CD14-positive monocyte (primary cell): ENCODE measurements around the gene FATE1. TPM values are rescaled to one million over a fixed set of nuclear protein-coding genes. Genes with fewer than 3 reads are reported as not detected.

Experiments used
- DNase-seq, 3 donors: peaks; one replicate each; pipeline ENCODE4 v3.0.0-alpha.2; 2011 to 2022
- H2AFZ ChIP-seq: 2 replicates; pipeline ENCODE4 v1.6.0; 2012; ENCODE audit warnings: mild to moderate bottlenecking, low read depth, low read length, inconsistent platforms; ENCODE audit not compliant: insufficient read depth, poor library complexity, severe bottlenecking
- H3K27ac ChIP-seq, 2 donors: 1 replicate in 1 of 2; 2 replicates in 1 of 2; pipeline ENCODE4 v1.5.1; 2012 to 2013; ENCODE audit warnings: low read length in 2 of 2, control low read depth in 1 of 2, inconsistent platforms in 1 of 2, low read depth in 1 of 2, mild to moderate bottlenecking in 1 of 2
- H3K27me3 ChIP-seq, 2 donors: one replicate each; pipeline versions ENCODE4 v1.6.0 to v1.6.1; 2011 to 2013; ENCODE audit warnings: low read length in 2 of 2; ENCODE audit not compliant: control insufficient read depth in 2 of 2, insufficient read depth in 2 of 2
- H3K36me3 ChIP-seq, 2 donors: replicated peaks in 1 of 2; 1 replicate in 1 of 2; 2 replicates in 1 of 2; pipeline versions ENCODE4 v1.5.1 to v1.6.1; 2012 to 2013; ENCODE audit warnings: low read length in 2 of 2, control low read depth in 1 of 2, inconsistent platforms in 1 of 2, mild to moderate bottlenecking in 1 of 2; ENCODE audit not compliant: insufficient read depth in 2 of 2, control insufficient read depth in 1 of 2
- H3K4me1 ChIP-seq, 2 donors: 1 replicate in 1 of 2; 2 replicates in 1 of 2; pipeline versions ENCODE4 v1.5.1 to v1.6.1; 2012 to 2013; ENCODE audit warnings: low read length in 2 of 2, control low read depth in 1 of 2, inconsistent platforms in 1 of 2, mild to moderate bottlenecking in 1 of 2, moderate library complexity in 1 of 2; ENCODE audit not compliant: insufficient read depth in 2 of 2, control insufficient read depth in 1 of 2
- H3K4me2 ChIP-seq: replicated peaks from 2 replicates; pipeline ENCODE3; 2012; ENCODE audit warnings: low read length, moderate library complexity, mild to moderate bottlenecking; ENCODE audit not compliant: poor library complexity, severe bottlenecking; ENCODE audit errors: extremely low read depth
- H3K4me3 ChIP-seq, 3 experiments: fragments of 200-600 bp in 1 of 3; sonication (generic) in 1 of 3; replicated peaks in 1 of 3; 1 replicate in 2 of 3; 2 replicates in 1 of 3; pipeline ENCODE4 v1.5.1; 2011 to 2013; ENCODE audit warnings: low read length in 3 of 3, mild to moderate bottlenecking in 3 of 3, control low read depth in 2 of 3, low read depth in 2 of 3, inconsistent platforms in 1 of 3, moderate library complexity in 1 of 3
- H3K79me2 ChIP-seq: 2 replicates; pipeline ENCODE4 v1.6.0; 2012; ENCODE audit warnings: mild to moderate bottlenecking, control low read depth, inconsistent platforms, low read length, moderate library complexity; ENCODE audit not compliant: insufficient read depth
- H3K9ac ChIP-seq: 2 replicates; pipeline ENCODE4 v1.6.0; 2017; ENCODE audit warnings: low read length, mild to moderate bottlenecking; ENCODE audit not compliant: insufficient read depth, poor library complexity, severe bottlenecking
- H3K9me3 ChIP-seq, 2 donors: replicated peaks in 1 of 2; 1 replicate in 1 of 2; 2 replicates in 1 of 2; pipeline versions ENCODE4 v1.5.1 to v1.6.1; 2012 to 2013; ENCODE audit warnings: low read length in 2 of 2, control low read depth in 1 of 2; ENCODE audit not compliant: control insufficient read depth in 1 of 2, insufficient read depth in 1 of 2
- H4K20me1 ChIP-seq: 2 replicates; pipeline ENCODE4 v1.6.0; 2012; ENCODE audit warnings: mild to moderate bottlenecking, low read length, control low read depth, moderate library complexity; ENCODE audit not compliant: insufficient read depth
- H3K27ac Mint-ChIP-seq, 7 donors: one replicate each; pipeline ENCODE4 v1.8.0; 2020; ENCODE audit warnings: mild to moderate bottlenecking in 7 of 7, mixed read lengths in 7 of 7, moderate library complexity in 6 of 7, inconsistent platforms in 2 of 7
- H3K27me3 Mint-ChIP-seq, 3 donors: one replicate each; pipeline ENCODE4 v1.8.0; 2021 to 2022; ENCODE audit warnings: low read depth in 3 of 3, mild to moderate bottlenecking in 3 of 3, mixed read lengths in 3 of 3, moderate library complexity in 3 of 3, inconsistent platforms in 1 of 3
- H3K36me3 Mint-ChIP-seq, 2 donors: one replicate each; pipeline ENCODE4 v1.8.0; 2020; ENCODE audit warnings: mixed read lengths in 2 of 2, inconsistent platforms in 1 of 2, mild to moderate bottlenecking in 1 of 2
- H3K4me1 Mint-ChIP-seq: one replicate; pipeline ENCODE4 v1.8.0; 2020; ENCODE audit warnings: mild to moderate bottlenecking, mixed read lengths
- H3K4me3 Mint-ChIP-seq, 2 donors: one replicate each; pipeline ENCODE4 v1.8.0; 2020; ENCODE audit warnings: mild to moderate bottlenecking in 2 of 2, mixed read lengths in 2 of 2, moderate library complexity in 1 of 2
- H3K9me3 Mint-ChIP-seq, 7 donors: one replicate each; pipeline ENCODE4 v1.8.0; 2020 to 2022; ENCODE audit warnings: mixed read lengths in 7 of 7, mild to moderate bottlenecking in 6 of 7, moderate library complexity in 6 of 7, inconsistent platforms in 2 of 7
- CTCF ChIP-seq: fragments of 200-600 bp; IDR thresholded peaks from one replicate; pipeline ENCODE4 v1.8.0; 2022; ENCODE audit warnings: antibody characterized with exemption, mild to moderate bottlenecking
- WGBS: methylation state at CpG from one replicate; pipeline ENCODE4 v1.1.5; 2013; ENCODE audit warnings: missing lambda C conversion rate; ENCODE audit not compliant: insufficient coverage; 5-methylcytosine and 5-hydroxymethylcytosine counted together
- intact Hi-C, 2 donors: fragments of 100-400 bp; cut with micrococcal nuclease; formaldehyde crosslinking; loops; one replicate each; pipeline versions ENCODE4 v1.15.0 to v1.15.1; 2023
- polyA plus RNA-seq, 3 donors: library from polyadenylated mRNA; depleted of rRNA in 1 of 3; unstranded in 2 of 3; stranded (reverse) in 1 of 3; fragments of 300-500 nt in 2 of 3; fragments of >200 nt in 1 of 3; fragmentation: Illumina TruSeq in 2 of 3; gene quantifications; 1 replicate in 2 of 3; 2 replicates in 1 of 3; pipeline ENCODE4 v1.2.3, GENCODE V29; 2012 to 2021

FATE1 gene
- polyA plus RNA-seq, 3 donors = not detected

GRCh38 chrX:151754641-151755215 is 38.9 kb downstream of the FATE1 start:
- Mint-ChIP-seq H3K36me3 (no peaks in the 10 kb centered on the region), H3K9me3 (no peaks in the 10 kb centered on the region), H3K27ac (no peak overlapping the region), H3K4me3 (no peak overlapping the region), H3K4me1 (no peaks in the 10 kb centered on the region), H3K27me3 (peaks cover 3 to 11% (median 7%) of the 10 kb centered on the region in 3 donors)
- H3K4me2 ChIP-seq = no peak overlapping the region
- no peak for TF ChIP-seq CTCF
- 38% methylated on average over 3 of the region's 11 CpGs for WGBS
- no peak overlapping the region for H3K27ac ChIP-seq
- no peak overlapping the region for H3K4me3 ChIP-seq
- no peaks in the 10 kb centered on the region for H3K4me1 ChIP-seq
- H4K20me1 ChIP-seq = no peaks in the 10 kb centered on the region
- H3K9ac ChIP-seq = no peak overlapping the region
- no peaks in the 10 kb centered on the region for H3K36me3 ChIP-seq
- H3K79me2 ChIP-seq = no peaks in the 10 kb centered on the region
- no peak overlapping the region for H2AFZ ChIP-seq
- H3K9me3 ChIP-seq = no peaks in the 10 kb centered on the region
- intact Hi-C loops = no loop called here
- no peaks in the 10 kb centered on the region for H3K27me3 ChIP-seq
- DNase-seq = no peak

- Histone ChIP-seq H3K9me3 (no peaks in the 10 kb centered on the region), H2AFZ (no peak overlapping the region), H3K9ac (no peak overlapping the region), H3K27me3 (no peaks in the 10 kb centered on the region), H3K4me1 (no peaks in the 10 kb centered on the region), H3K4me3 (no peak overlapping the region), H3K79me2 (no peaks in the 10 kb centered on the region), H3K36me3 (no peaks in the 10 kb centered on the region), H4K20me1 (no peaks in the 10 kb centered on the region), H3K27ac (no peak overlapping the region), H3K4me2 (no peak overlapping the region)
- intact Hi-C loops = no loop called here
- H3K4me1 Mint-ChIP-seq = no peaks in the 10 kb centered on the region
- H3K36me3 Mint-ChIP-seq = no peaks in the 10 kb centered on the region
- no peak overlapping the region for H3K27ac Mint-ChIP-seq
- H3K27me3 Mint-ChIP-seq = peaks cover 0 to 5% (median 4%) of the 10 kb centered on the region in 3 donors
- DNase-seq = no peak
- no peak overlapping the region for H3K4me3 Mint-ChIP-seq
- no CpG with 5 or more reads among the region's 11 CpGs for WGBS
- TF ChIP-seq CTCF = no peak
- H3K9me3 Mint-ChIP-seq = no peaks in the 10 kb centered on the region
Observed at GRCh38 chrX:151759041-151759708, 43.3 kb downstream of the FATE1 start.
